Trophoblast cell (in vitro differentiated cells and primary cell): Measurements from ENCODE around the gene BCDIN3D.

Experiments
- DNase-seq, 2 donors: peaks; one replicate each; pipeline ENCODE4 v3.0.0-alpha.2; 2016
- H2AFZ ChIP-seq: 2 replicates; pipeline ENCODE4 v1.6.1; 2013; ENCODE audit warnings: low read length, moderate library complexity, mild to moderate bottlenecking; ENCODE audit not compliant: insufficient read depth, poor library complexity
- H2AK5ac ChIP-seq: 2 replicates; pipeline ENCODE4 v1.6.1; 2013; ENCODE audit warnings: mild to moderate bottlenecking, low read length
- H2BK120ac ChIP-seq: 2 replicates; pipeline ENCODE4 v1.6.1; 2013; ENCODE audit warnings: low read length, mild to moderate bottlenecking, moderate library complexity; ENCODE audit not compliant: insufficient read depth, poor library complexity
- H2BK12ac ChIP-seq: 2 replicates; pipeline ENCODE4 v1.6.1; 2013; ENCODE audit warnings: mild to moderate bottlenecking, low read length, moderate library complexity
- H2BK5ac ChIP-seq: 2 replicates; pipeline ENCODE4 v1.6.1; 2013; ENCODE audit warnings: low read length, low read depth, moderate library complexity, mild to moderate bottlenecking; ENCODE audit not compliant: poor library complexity
- H3K14ac ChIP-seq: 2 replicates; pipeline ENCODE4 v1.6.1; 2013; ENCODE audit warnings: mild to moderate bottlenecking, low read length
- H3K18ac ChIP-seq: 2 replicates; pipeline ENCODE4 v1.6.1; 2013; ENCODE audit warnings: mild to moderate bottlenecking, low read length
- H3K23ac ChIP-seq: 2 replicates; pipeline ENCODE4 v1.6.1; 2013; ENCODE audit warnings: low read length
- H3K27ac ChIP-seq: 2 replicates; pipeline ENCODE4 v1.5.1; 2013; ENCODE audit warnings: low read depth, mild to moderate bottlenecking, inconsistent platforms, low read length, moderate library complexity
- H3K27me3 ChIP-seq: 2 replicates; pipeline ENCODE4 v1.6.1; 2013; ENCODE audit warnings: inconsistent platforms, mild to moderate bottlenecking, low read length, moderate library complexity; ENCODE audit not compliant: insufficient read depth
- H3K36me3 ChIP-seq, 2 experiments: 1 replicate in 1 of 2; 2 replicates in 1 of 2; pipeline ENCODE4 v1.6.1; 2013; ENCODE audit warnings: low read length in 2 of 2, mild to moderate bottlenecking in 2 of 2, moderate library complexity in 1 of 2; ENCODE audit not compliant: insufficient read depth in 2 of 2, control insufficient read depth in 1 of 2
- H3K4ac ChIP-seq: 2 replicates; pipeline ENCODE4 v1.6.1; 2013; ENCODE audit warnings: low read depth, mild to moderate bottlenecking, low read length, moderate library complexity
- H3K4me1 ChIP-seq, 2 experiments: 1 replicate in 1 of 2; 2 replicates in 1 of 2; pipeline ENCODE4 v1.6.1; 2013; ENCODE audit warnings: low read length in 2 of 2, mild to moderate bottlenecking in 2 of 2, moderate library complexity in 1 of 2; ENCODE audit not compliant: insufficient read depth in 2 of 2, control insufficient read depth in 1 of 2
- H3K4me2 ChIP-seq: 2 replicates; pipeline ENCODE4 v1.6.1; 2013; ENCODE audit warnings: inconsistent platforms, mild to moderate bottlenecking, low read length, moderate library complexity
- H3K4me3 ChIP-seq: 2 replicates; pipeline ENCODE4 v1.5.1; 2013; ENCODE audit warnings: mild to moderate bottlenecking, low read depth, low read length, inconsistent platforms
- H3K79me1 ChIP-seq: one replicate; pipeline ENCODE4 v1.6.1; 2013; ENCODE audit warnings: low read length
- H3K79me2 ChIP-seq: 2 replicates; pipeline ENCODE4 v1.6.1; 2013; ENCODE audit warnings: low read length, mild to moderate bottlenecking; ENCODE audit not compliant: control insufficient read depth, insufficient read depth, poor library complexity
- H3K9ac ChIP-seq: 2 replicates; pipeline ENCODE4 v1.6.1; 2013; ENCODE audit warnings: mild to moderate bottlenecking, low read length
- H3K9me3 ChIP-seq: 2 replicates; pipeline ENCODE4 v1.6.1; 2013; ENCODE audit warnings: low read depth, mild to moderate bottlenecking, control low read depth, inconsistent platforms, low read length; ENCODE audit not compliant: insufficient read depth
- H4K12ac ChIP-seq: 2 replicates; pipeline ENCODE4 v1.6.1; 2013; ENCODE audit warnings: low read depth, mild to moderate bottlenecking, low read length, moderate library complexity
- H4K8ac ChIP-seq: 2 replicates; pipeline ENCODE4 v1.6.1; 2013; ENCODE audit warnings: low read depth, mild to moderate bottlenecking, low read length, moderate library complexity
- H4K91ac ChIP-seq: one replicate; pipeline ENCODE4 v1.6.1; 2013; ENCODE audit warnings: low read depth, mild to moderate bottlenecking, low read length, moderate library complexity
- WGBS: extraction: QIAGEN DNeasy Blood & Tissue Kit; methylation state at CpG from one replicate; pipeline ENCODE4 v1.1.7; 2013; ENCODE audit warnings: missing lambda C conversion rate; ENCODE audit not compliant: insufficient read length, insufficient coverage; ENCODE audit errors: extremely low coverage; 5-methylcytosine and 5-hydroxymethylcytosine counted together

The BCDIN3D gene

DNA sequence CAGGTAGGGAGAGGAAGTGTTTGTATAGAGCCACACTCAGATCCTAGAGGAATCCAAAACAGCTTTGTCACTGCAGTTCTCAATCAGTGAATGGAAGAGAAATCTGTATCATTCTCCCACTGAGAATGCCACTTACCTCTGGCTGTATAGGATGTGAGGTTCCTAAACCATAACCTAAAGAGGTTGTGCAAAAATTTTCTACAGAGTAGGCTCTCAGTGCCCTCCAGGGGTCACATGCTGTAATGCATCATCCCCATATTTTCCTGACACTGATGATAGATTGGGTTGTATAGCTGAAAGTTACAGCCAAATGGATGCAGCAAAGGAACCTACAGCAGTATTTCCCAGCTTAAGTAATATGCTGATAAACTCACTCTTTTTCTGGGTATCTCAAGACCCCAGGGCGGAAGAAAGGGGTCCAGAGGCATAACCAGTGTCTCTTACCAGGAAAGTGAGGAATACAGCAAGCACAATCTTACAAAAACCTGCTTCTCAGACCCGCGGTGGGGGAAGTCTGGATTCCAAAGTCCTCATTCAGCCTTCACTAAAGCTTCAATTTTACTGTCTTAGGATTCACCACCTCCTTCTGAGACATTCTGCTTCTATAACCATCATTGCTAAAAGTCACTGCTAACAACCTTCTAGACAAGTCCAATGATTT, 3.8 kb downstream of the BCDIN3D start:
- Histone ChIP-seq H3K27ac (no peak overlapping the region), H3K18ac (no peak overlapping the region), H3K14ac (no peak overlapping the region), H2BK5ac (no peak overlapping the region), H3K79me2 (no peaks in the 10 kb centered on the region), H3K9ac (no peak overlapping the region), H4K8ac (no peak overlapping the region), H3K27me3 (no peaks in the 10 kb centered on the region), H2BK12ac (no peak overlapping the region), H4K12ac (no peak overlapping the region), H3K4ac (no peak overlapping the region), H3K79me1 (peaks cover 4% of the 10 kb centered on the region), H3K4me1 (peaks cover 5 to 6% of the 10 kb centered on the region in 2 experiments), H2AFZ (no peak overlapping the region), H3K36me3 (no peaks in the 10 kb centered on the region), H3K4me3 (no peak overlapping the region), H3K23ac (no peak overlapping the region), H2BK120ac (no peak overlapping the region), H2AK5ac (no peak overlapping the region), H3K9me3 (no peaks in the 10 kb centered on the region), H3K4me2 (no peak overlapping the region), H4K91ac (no peak overlapping the region)
- WGBS = no CpG with 5 or more reads among the region's 3 CpGs
- DNase-seq = peak; percentile 44 to 80

DNA sequence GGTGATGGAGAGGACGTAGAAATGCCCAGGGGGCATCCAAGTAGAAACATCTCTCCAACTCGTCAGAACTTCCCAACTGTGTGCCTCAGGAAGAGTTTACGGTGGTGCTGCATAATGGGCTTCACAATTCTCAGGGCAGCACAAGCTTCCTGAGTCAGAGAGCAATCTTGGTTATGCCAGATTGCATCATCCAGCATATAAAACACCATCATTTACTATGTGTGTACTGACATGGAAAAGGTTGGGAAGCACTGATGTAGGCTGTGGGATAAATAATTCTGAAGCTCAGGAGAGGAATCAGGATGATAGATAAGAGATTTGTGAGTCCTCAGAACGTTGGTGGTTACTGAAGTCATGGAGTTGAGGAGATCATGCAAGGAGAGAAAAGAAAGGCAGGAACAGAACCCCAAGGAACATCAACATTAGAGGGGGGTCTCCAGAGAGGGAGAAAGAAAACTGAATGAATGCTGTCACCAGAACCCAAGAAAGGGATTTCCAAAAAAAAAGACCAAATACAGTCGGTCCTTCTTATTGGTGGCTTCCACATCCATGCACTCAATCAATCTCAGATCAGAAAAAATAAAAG, 10.0 kb downstream of the BCDIN3D start:
- no CpG with 5 or more reads among the region's 5 CpGs for WGBS

GRCh38 chr12:49831717-49832116, 11.2 kb downstream of the BCDIN3D start:
- H3K9me3 ChIP-seq = no peaks in the 10 kb centered on the region
- no peak overlapping the region for H2BK120ac ChIP-seq
- H2AFZ ChIP-seq = no peak overlapping the region
- H3K79me1 ChIP-seq = peaks cover 16% of the 10 kb centered on the region
- H3K27ac ChIP-seq = no peak overlapping the region
- no peaks in the 10 kb centered on the region for H3K27me3 ChIP-seq
- H3K14ac ChIP-seq = no peak overlapping the region
- peaks cover 10% of the 10 kb centered on the region for H3K79me2 ChIP-seq
- peaks cover 9 to 11% of the 10 kb centered on the region in 2 experiments for H3K4me1 ChIP-seq
- H4K91ac ChIP-seq = no peak overlapping the region
- H2BK12ac ChIP-seq = no peak overlapping the region
- H2AK5ac ChIP-seq = no peak overlapping the region
- H3K4me2 ChIP-seq = no peak overlapping the region
- H2BK5ac ChIP-seq = no peak overlapping the region
- H3K23ac ChIP-seq = no peak overlapping the region
- H3K4ac ChIP-seq = no peak overlapping the region
- H4K8ac ChIP-seq = no peak overlapping the region
- DNase-seq = no peak
- no peak overlapping the region for H3K9ac ChIP-seq
- H3K36me3 ChIP-seq = no peaks in the 10 kb centered on the region
- H3K4me3 ChIP-seq = no peak overlapping the region
- no CpG with 5 or more reads among the region's 2 CpGs for WGBS
- H3K18ac ChIP-seq = no peak overlapping the region
- H4K12ac ChIP-seq = no peak overlapping the region

More for the DNA sequence above, 10.0 kb downstream of the BCDIN3D start:
- H2BK120ac ChIP-seq = no peak overlapping the region
- H3K79me2 ChIP-seq = peaks cover 5% of the 10 kb centered on the region
- peaks cover 4 to 5% of the 10 kb centered on the region in 2 experiments for H3K4me1 ChIP-seq
- no peaks in the 10 kb centered on the region for H3K9me3 ChIP-seq
- no peaks in the 10 kb centered on the region for H3K36me3 ChIP-seq
- H3K4ac ChIP-seq = no peak overlapping the region
- no peak overlapping the region for H2AFZ ChIP-seq
- no peak overlapping the region for H3K18ac ChIP-seq
- no peak overlapping the region for H3K14ac ChIP-seq
- no peaks in the 10 kb centered on the region for H3K27me3 ChIP-seq
- H4K91ac ChIP-seq = no peak overlapping the region
- no peak overlapping the region for H4K12ac ChIP-seq
- H2BK5ac ChIP-seq = no peak overlapping the region
- H3K9ac ChIP-seq = no peak overlapping the region
- H4K8ac ChIP-seq = no peak overlapping the region
- H2AK5ac ChIP-seq = no peak overlapping the region
- peak; percentile 47 to 73 for DNase-seq
- no peak overlapping the region for H3K4me3 ChIP-seq
- H3K4me2 ChIP-seq = no peak overlapping the region
- H3K27ac ChIP-seq = no peak overlapping the region
- peaks cover 8% of the 10 kb centered on the region for H3K79me1 ChIP-seq
- peak overlapping the region; percentile 76 for H3K23ac ChIP-seq
- no peak overlapping the region for H2BK12ac ChIP-seq

DNA sequence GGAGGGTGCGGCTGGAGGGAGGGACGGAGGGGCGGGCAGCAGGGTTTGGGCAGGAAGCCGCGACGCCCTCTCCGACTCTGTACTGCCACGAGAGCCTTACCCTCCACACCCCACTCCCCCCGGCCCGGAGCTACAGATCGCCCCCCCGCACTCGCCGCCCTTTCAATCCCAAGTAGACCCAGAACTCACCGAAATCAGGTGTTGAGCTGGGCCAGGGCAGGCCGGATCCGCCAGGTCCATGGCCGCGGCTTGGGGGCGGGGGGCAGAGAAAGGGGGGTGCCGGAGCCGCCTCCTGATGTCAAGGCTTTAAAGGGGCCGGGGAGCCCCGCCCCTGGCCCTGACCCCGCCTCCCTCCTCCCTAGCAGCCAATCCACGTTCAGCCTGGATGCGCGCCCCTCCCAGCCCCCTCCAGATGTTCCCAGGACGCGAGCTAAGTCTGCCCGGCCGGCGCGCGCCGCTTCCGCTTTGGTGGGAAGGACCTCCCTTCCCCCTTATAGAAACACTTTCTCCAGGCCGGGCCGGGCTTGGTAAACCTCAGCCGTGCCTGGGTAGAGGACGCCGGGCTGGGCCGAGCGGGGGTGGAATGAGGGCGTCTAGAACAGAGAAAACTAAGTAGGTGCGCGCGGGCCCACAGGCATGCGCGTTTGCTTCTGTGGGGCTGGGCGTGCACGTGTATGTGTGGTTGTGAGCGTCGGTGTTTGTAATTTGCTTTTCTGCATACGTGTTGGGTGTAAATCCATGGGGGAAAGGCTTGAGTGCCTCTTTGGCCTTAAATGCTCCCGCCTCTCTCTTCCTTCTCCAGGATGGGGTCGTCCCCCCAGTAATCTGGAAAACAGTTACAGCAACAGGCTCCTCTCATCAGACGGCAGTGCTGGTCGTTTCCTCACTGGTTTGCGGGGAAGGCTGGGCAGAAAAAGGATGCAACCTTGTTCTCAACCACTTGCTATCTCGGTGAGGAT, 14.5 kb downstream of the BCDIN3D start, which contains the start of gene NCKAP5L:
Gene NCKAP5L (minus strand): TSS at position 281 of the 959 bp plus-strand sequence. CDS start 24,369 bp downstream, outside the sequence.
- Histone ChIP-seq H3K14ac (peak within 1 kb of the TSS; percentile 82), H2BK5ac (peak within 1 kb of the TSS; percentile 63), H3K79me2 (peaks cover 11% of the 10 kb centered on the region), H3K79me1 (peaks cover 16% of the 10 kb centered on the region), H3K4me3 (peak within 1 kb of the TSS; percentile 87), H3K4ac (peak within 1 kb of the TSS; percentile 60), H3K36me3 (peaks cover 0 to 7% of the 10 kb centered on the region in 2 experiments), H3K9ac (peak within 1 kb of the TSS; percentile 80), H4K12ac (peak within 1 kb of the TSS; percentile 90), H3K27ac (peak within 1 kb of the TSS; percentile 62), H2BK120ac (peak within 1 kb of the TSS; percentile 37), H3K23ac (no peak within 1 kb of the TSS), H2AFZ (peak within 1 kb of the TSS; percentile 67), H3K27me3 (no peaks in the 10 kb centered on the region), H3K9me3 (no peaks in the 10 kb centered on the region), H3K4me2 (peak within 1 kb of the TSS; percentile 74), H3K4me1 (peaks cover 9 to 13% of the 10 kb centered on the region in 2 experiments), H2BK12ac (peak within 1 kb of the TSS; percentile 75), H4K8ac (peak within 1 kb of the TSS; percentile 84), H3K18ac (peak within 1 kb of the TSS; percentile 82), H2AK5ac (peak within 1 kb of the TSS; percentile 9), H4K91ac (peak within 1 kb of the TSS; percentile 87)
- WGBS = no CpG with 5 or more reads among the region's 61 CpGs
- peak; percentile 98 for DNase-seq
